ENCODE results near the gene RALGAPA2.

The RALGAPA2 gene

DNA sequence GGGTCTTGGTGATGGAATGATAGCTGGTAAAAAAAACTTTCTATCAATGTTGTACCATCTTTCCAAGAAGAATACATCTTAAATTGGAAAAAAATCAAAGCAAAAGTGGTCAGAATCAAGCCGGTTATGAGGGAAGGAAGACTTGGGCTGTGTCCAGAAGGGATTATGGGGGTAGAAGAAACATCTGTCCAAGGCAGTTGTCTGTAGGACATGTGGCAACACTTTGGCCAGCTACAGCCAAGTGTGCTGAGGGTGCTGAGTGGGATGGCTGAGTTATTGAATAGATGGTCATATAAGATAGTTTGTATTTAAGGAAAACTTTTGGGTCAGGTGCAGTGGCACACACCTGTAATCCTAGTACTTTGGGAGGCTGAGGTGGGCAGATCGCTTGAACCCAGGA is 306.1 kb downstream of the RALGAPA2 start:
- TF ChIP-seq FOXK2 (IDR thresholded peaks at IDR 0.05) (no peak), ZNF384 (IDR thresholded peaks at IDR 0.05) (no peak), LEF1 (IDR thresholded peaks at IDR 0.05; ENCODE audit: borderline replicate concordance) (no peak), FOXA1 (IDR thresholded peaks at IDR 0.05) (no peak), TARDBP (IDR thresholded peaks at IDR 0.05) (no peak), L3MBTL2 (conservative IDR thresholded peaks at IDR 0.05) (no peak), HDGF (IDR thresholded peaks at IDR 0.05; ENCODE audit: borderline replicate concordance) (no peak), BHLHE40 (IDR thresholded peaks at IDR 0.05; ENCODE audit: borderline replicate concordance) (no peak), NFRKB (IDR thresholded peaks at IDR 0.05) (no peak), ELF4 (IDR thresholded peaks at IDR 0.05) (no peak), SUZ12 (IDR thresholded peaks at IDR 0.05) (no peak), CTBP1 (IDR thresholded peaks at IDR 0.05; ENCODE audit: borderline replicate concordance) (no peak), ARNT (IDR thresholded peaks at IDR 0.05) (no peak), SP1 (IDR thresholded peaks at IDR 0.05) (no peak), FOXM1 (IDR thresholded peaks at IDR 0.05; ENCODE audit: borderline replicate concordance) (no peak)
- TF ChIP-seq, protein P1, sequence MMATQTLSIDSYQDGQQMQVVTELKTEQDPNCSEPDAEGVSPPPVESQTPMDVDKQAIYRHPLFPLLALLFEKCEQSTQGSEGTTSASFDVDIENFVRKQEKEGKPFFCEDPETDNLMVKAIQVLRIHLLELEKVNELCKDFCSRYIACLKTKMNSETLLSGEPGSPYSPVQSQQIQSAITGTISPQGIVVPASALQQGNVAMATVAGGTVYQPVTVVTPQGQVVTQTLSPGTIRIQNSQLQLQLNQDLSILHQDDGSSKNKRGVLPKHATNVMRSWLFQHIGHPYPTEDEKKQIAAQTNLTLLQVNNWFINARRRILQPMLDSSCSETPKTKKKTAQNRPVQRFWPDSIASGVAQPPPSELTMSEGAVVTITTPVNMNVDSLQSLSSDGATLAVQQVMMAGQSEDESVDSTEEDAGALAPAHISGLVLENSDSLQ (IDR thresholded peaks at IDR 0.05), result no peak
- CTCF ChIA-PET, result no interaction called here
- POLR2A ChIA-PET, result no interaction called here
- no peak for DNase-seq (ENCODE audit: extremely low spot score)

DNA sequence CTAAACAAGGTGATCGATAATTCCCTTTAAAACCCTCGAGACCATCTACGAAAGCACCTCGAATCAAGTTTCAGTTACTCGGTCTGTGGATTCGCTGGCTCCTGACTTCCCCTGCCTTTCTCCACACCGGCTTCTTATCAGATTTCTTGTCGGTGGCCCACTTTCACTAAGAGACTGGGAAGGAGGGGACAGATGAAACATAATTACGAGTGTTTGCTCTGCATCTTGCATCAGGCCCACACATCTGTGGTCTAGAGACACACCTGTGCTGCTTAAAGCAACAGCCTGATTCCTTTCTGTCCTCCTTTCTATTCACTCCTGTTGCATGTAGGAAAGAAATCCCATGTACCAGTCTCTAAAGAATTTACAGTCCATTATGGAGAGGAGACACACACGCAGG is 306.8 kb downstream of the RALGAPA2 start:
- TF ChIP-seq, protein P1 (IDR thresholded peaks at IDR 0.05), result no peak
- TF ChIP-seq BHLHE40 (IDR thresholded peaks at IDR 0.05; ENCODE audit: borderline replicate concordance) (no peak), LEF1 (IDR thresholded peaks at IDR 0.05; ENCODE audit: borderline replicate concordance) (no peak), CTBP1 (IDR thresholded peaks at IDR 0.05; ENCODE audit: borderline replicate concordance) (no peak), ZNF384 (IDR thresholded peaks at IDR 0.05) (no peak), FOXA1 (IDR thresholded peaks at IDR 0.05) (no peak), SUZ12 (IDR thresholded peaks at IDR 0.05) (no peak), FOXK2 (IDR thresholded peaks at IDR 0.05) (no peak), HDGF (IDR thresholded peaks at IDR 0.05; ENCODE audit: borderline replicate concordance) (no peak), NFRKB (IDR thresholded peaks at IDR 0.05) (no peak), ARNT (IDR thresholded peaks at IDR 0.05) (no peak), FOXM1 (IDR thresholded peaks at IDR 0.05; ENCODE audit: borderline replicate concordance) (no peak), ELF4 (IDR thresholded peaks at IDR 0.05) (no peak)
- ChIA-PET CTCF (no interaction called here), POLR2A (no interaction called here)
- no peak for DNase-seq (ENCODE audit: extremely low spot score)

GRCh38 chr20:20404633-20405032 is 307.8 kb downstream of the RALGAPA2 start:
- DNase-seq (ENCODE audit: extremely low spot score), result no peak
- ChIA-PET POLR2A (no interaction called here), CTCF (no interaction called here)
- TF ChIP-seq CTBP1 (IDR thresholded peaks at IDR 0.05; ENCODE audit: borderline replicate concordance) (no peak), HDGF (IDR thresholded peaks at IDR 0.05; ENCODE audit: borderline replicate concordance) (no peak), FOXM1 (IDR thresholded peaks at IDR 0.05; ENCODE audit: borderline replicate concordance) (no peak), BHLHE40 (IDR thresholded peaks at IDR 0.05; ENCODE audit: borderline replicate concordance) (no peak), SUZ12 (IDR thresholded peaks at IDR 0.05) (no peak), ELF4 (IDR thresholded peaks at IDR 0.05) (no peak), ZNF384 (IDR thresholded peaks at IDR 0.05) (no peak), L3MBTL2 (conservative IDR thresholded peaks at IDR 0.05) (no peak), TARDBP (IDR thresholded peaks at IDR 0.05) (no peak), FOXK2 (IDR thresholded peaks at IDR 0.05) (no peak), SP1 (IDR thresholded peaks at IDR 0.05) (no peak), NFRKB (IDR thresholded peaks at IDR 0.05) (no peak), LEF1 (IDR thresholded peaks at IDR 0.05; ENCODE audit: borderline replicate concordance) (no peak), ARNT (IDR thresholded peaks at IDR 0.05) (no peak)

DNA sequence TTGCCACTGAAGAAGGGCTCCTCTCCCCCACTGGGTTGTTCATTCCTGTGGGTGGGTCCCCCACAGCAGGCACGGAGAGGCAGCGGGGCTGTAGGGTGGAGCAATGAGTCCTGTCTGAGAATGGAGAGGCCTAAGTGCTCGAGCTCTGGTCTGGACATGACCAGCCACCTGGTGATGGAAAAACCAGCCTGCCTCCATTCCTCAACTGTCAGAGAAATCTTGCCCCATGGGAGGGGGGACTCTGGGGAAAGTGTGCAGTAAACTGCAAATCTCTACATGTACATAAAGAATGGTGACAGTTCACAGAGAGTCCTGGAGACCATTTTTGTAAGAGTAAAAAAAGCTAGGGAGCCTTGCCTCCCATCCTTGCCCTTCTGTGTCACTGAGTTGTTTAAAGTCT is 310.5 kb downstream of the RALGAPA2 start:
- ChIA-PET POLR2A (no interaction called here), CTCF (no interaction called here)
- no peak for DNase-seq (ENCODE audit: extremely low spot score)
- TF ChIP-seq TARDBP (IDR thresholded peaks at IDR 0.05) (no peak), HDGF (IDR thresholded peaks at IDR 0.05; ENCODE audit: borderline replicate concordance) (no peak), CTBP1 (IDR thresholded peaks at IDR 0.05; ENCODE audit: borderline replicate concordance) (no peak), FOXA1 (IDR thresholded peaks at IDR 0.05) (no peak), LEF1 (IDR thresholded peaks at IDR 0.05; ENCODE audit: borderline replicate concordance) (no peak), ZNF384 (IDR thresholded peaks at IDR 0.05) (no peak), SUZ12 (IDR thresholded peaks at IDR 0.05) (no peak)

GRCh38 chr20:20399531-20400500 is 312.6 kb downstream of the RALGAPA2 start:
- POLR2A ChIA-PET, result no interaction called here
- CTCF ChIA-PET, result interaction anchor here (0.5 kb wide), 1 partner anchor 25 kb away, joined by 3 read pairs; no protein-coding TSS in a partner anchor
- TF ChIP-seq LEF1 (IDR thresholded peaks at IDR 0.05; ENCODE audit: borderline replicate concordance), result no peak
- DNase-seq (ENCODE audit: extremely low spot score), result no peak

GRCh38 chr20:20398123-20398522 is 314.3 kb downstream of the RALGAPA2 start:
- DNase-seq (ENCODE audit: extremely low spot score), result no peak
- no peak for TF ChIP-seq NFRKB (IDR thresholded peaks at IDR 0.05)
- TF ChIP-seq ZNF384 (IDR thresholded peaks at IDR 0.05), result no peak
- TF ChIP-seq SP1 (IDR thresholded peaks at IDR 0.05), result no peak
- no peak for TF ChIP-seq ELF4 (IDR thresholded peaks at IDR 0.05)
- no peak for TF ChIP-seq HDGF (IDR thresholded peaks at IDR 0.05; ENCODE audit: borderline replicate concordance)
- TF ChIP-seq ARNT (IDR thresholded peaks at IDR 0.05), result no peak
- no peak for TF ChIP-seq LEF1 (IDR thresholded peaks at IDR 0.05; ENCODE audit: borderline replicate concordance)
- TF ChIP-seq BHLHE40 (IDR thresholded peaks at IDR 0.05; ENCODE audit: borderline replicate concordance), result no peak
- no peak for TF ChIP-seq SUZ12 (IDR thresholded peaks at IDR 0.05)
- no peak for TF ChIP-seq TARDBP (IDR thresholded peaks at IDR 0.05)
- ChIA-PET CTCF (no interaction called here), POLR2A (no interaction called here)
